Measurements from ENCODE around the gene DSTN.
"Not testable (repeated sequence)": the region's sequence is repeated elsewhere in the genome, so short reads cannot be mapped to it uniquely, and the experiment has no call there.

Gene DSTN

GRCh38 chr20:17651129-17651759, 81.4 kb downstream of the DSTN start:
- no peak for DNase-seq (ENCODE audit: low spot score)

GRCh38 chr20:17651760-17652388, 82.0 kb downstream of the DSTN start:
- DNase-seq (ENCODE audit: low spot score), result no peak

- no peak for DNase-seq (ENCODE audit: low spot score)
Measured at GRCh38 chr20:17652411-17652810, 82.5 kb downstream of the DSTN start.

- no peak for DNase-seq (ENCODE audit: low spot score)
Measured at GRCh38 chr20:17653835-17654648, 84.2 kb downstream of the DSTN start.

- no peak for DNase-seq (ENCODE audit: low spot score)
Measured at GRCh38 chr20:17654649-17655285, 84.9 kb downstream of the DSTN start.

GRCh38 chr20:17655286-17655651, 85.4 kb downstream of the DSTN start:
- DNase-seq (ENCODE audit: low spot score), result no peak

- DNase-seq (ENCODE audit: low spot score), result no peak
Measured at GRCh38 chr20:17655865-17656479, 86.1 kb downstream of the DSTN start.

- no peak for DNase-seq (ENCODE audit: low spot score)
Measured at GRCh38 chr20:17657079-17657825, 87.4 kb downstream of the DSTN start.

GRCh38 chr20:17657898-17658647, 88.2 kb downstream of the DSTN start:
- DNase-seq (ENCODE audit: low spot score), result no peak

GRCh38 chr20:17658648-17658993, 88.7 kb downstream of the DSTN start:
- DNase-seq (ENCODE audit: low spot score), result no peak

- not testable (repeated sequence) for DNase-seq (ENCODE audit: low spot score)
Measured at GRCh38 chr20:17659344-17659743, 89.5 kb downstream of the DSTN start.
